ENCODE measurements around the gene TRPV4.

- TF ChIP-seq CTCF (IDR thresholded peaks at IDR 0.05 in 4 of 5, conservative IDR thresholded peaks at IDR 0.05 in 1 of 5) (no peak), POLR2A (IDR thresholded peaks at IDR 0.05) (no peak)
Measured at GRCh38 chr12:109827080-109827479, 6.1 kb downstream of the TRPV4 start.
